Measurements from ENCODE around the gene RAI1. TPM values are rescaled to one million over a fixed set of nuclear protein-coding genes. Genes with fewer than 3 reads are reported as not detected.
A peak's percentile ranks its signal among the peaks of the same experiment; 100 is the strongest.

Gene RAI1
- total RNA-seq, 1 donor from 2014 or later = 24.7 TPM

- intact Hi-C loops (cut with DNase I) = loop anchor here (1.0 to 5.0 kb wide), 8 partner anchors 30 to 352 kb away; partner anchors contain the start of genes DRC3 and TOM1L2
- H3K4me1 ChIP-seq = peaks cover 0 to 17% of the 10 kb centered on the region in 2 donors
- H3K27me3 ChIP-seq = no peaks in the 10 kb centered on the region
- TF ChIP-seq CTCF (IDR thresholded peaks at IDR 0.05) = peak in 1 of 3 experiments; percentile 44
- DNase-seq (ENCODE audit: low spot score in 2 of 2) = no peak
- no peaks in the 10 kb centered on the region for H3K9me3 ChIP-seq
- peak overlapping the region in 1 of 2 donors; percentile 86 for H3K27ac ChIP-seq
- H3K36me3 ChIP-seq = no peaks in the 10 kb centered on the region
- H3K4me3 ChIP-seq = peak overlapping the region; percentile 72 to 93
Observed at GRCh38 chr17:17680477-17681186, 626 bp upstream of the RAI1 start.

GRCh38 chr17:17681744-17682292, 560 bp downstream of the RAI1 start:
- Histone ChIP-seq H3K27me3 (no peaks in the 10 kb centered on the region), H3K4me1 (peaks cover 0 to 24% of the 10 kb centered on the region in 2 donors), H3K27ac (peak overlapping the region; percentile 86 to 91), H3K9me3 (no peaks in the 10 kb centered on the region), H3K4me3 (peak overlapping the region; percentile 72 to 93), H3K36me3 (no peaks in the 10 kb centered on the region)
- no peak for DNase-seq (ENCODE audit: low spot score in 2 of 2)
- intact Hi-C loops (cut with DNase I) = loop anchor here (1.0 to 5.0 kb wide), 10 partner anchors 12 to 351 kb away; partner anchors contain the start of genes DRC3 and TOM1L2
- TF ChIP-seq CTCF (IDR thresholded peaks at IDR 0.05) = no peak

GRCh38 chr17:17682293-17682736, 1.1 kb downstream of the RAI1 start:
- Histone ChIP-seq H3K27ac (peak overlapping the region; percentile 86 to 91), H3K4me1 (peaks cover 0 to 24% of the 10 kb centered on the region in 2 donors), H3K9me3 (no peaks in the 10 kb centered on the region), H3K36me3 (no peaks in the 10 kb centered on the region), H3K4me3 (peak overlapping the region; percentile 72 to 93), H3K27me3 (no peaks in the 10 kb centered on the region)
- no peak for TF ChIP-seq CTCF (IDR thresholded peaks at IDR 0.05)
- intact Hi-C loops (cut with DNase I) = loop anchor here (1.0 to 5.0 kb wide), 4 partner anchors 12 to 290 kb away; partner anchors contain the start of genes DRC3 and TOM1L2
- DNase-seq (ENCODE audit: low spot score in 2 of 2) = peak in 1 of 2 donors; percentile 74

- H3K9me3 ChIP-seq = no peaks in the 10 kb centered on the region
- peak in 1 of 2 donors; percentile 82 for DNase-seq (ENCODE audit: low spot score in 2 of 2)
- no peaks in the 10 kb centered on the region for H3K27me3 ChIP-seq
- H3K27ac ChIP-seq = peak overlapping the region; percentile 86 to 91
- intact Hi-C loops (cut with DNase I) = loop anchor here (1.0 to 5.0 kb wide), 4 partner anchors 11 to 289 kb away; partner anchors contain the start of genes DRC3 and TOM1L2
- peak in 1 of 3 experiments; percentile 4 for TF ChIP-seq CTCF (IDR thresholded peaks at IDR 0.05)
- H3K4me1 ChIP-seq = peaks cover 0 to 24% of the 10 kb centered on the region in 2 donors
- peak overlapping the region; percentile 72 to 93 for H3K4me3 ChIP-seq
- H3K36me3 ChIP-seq = no peaks in the 10 kb centered on the region
Observed at GRCh38 chr17:17682737-17683680, 1.8 kb downstream of the RAI1 start.
